HEK293T (cell line): ENCODE data around the gene CERS4.

Experiments
- CTCF ChIA-PET: fragments of 350-600 bp; formaldehyde crosslinking; extraction: SDS; loops from one replicate; lab custom pipeline; 2021; ENCODE audit warnings: antibody characterized with exemption, inconsistent platforms; lab: Yijun Ruan, JAX
- POLR2A ChIA-PET: fragments of 350-600 bp; formaldehyde crosslinking; extraction: SDS; loops from one replicate; lab custom pipeline; 2020; ENCODE audit warnings: antibody characterized with exemption, inconsistent platforms; lab: Yijun Ruan, JAX
- DNase-seq: peaks from one replicate; pipeline ENCODE4 v3.0.0; 2012; ENCODE audit warnings: mixed read lengths; ENCODE audit errors: extremely low spot score
- ARNT ChIP-seq: fragments of 450-650 bp; IDR thresholded peaks from 2 replicates; pipeline ENCODE4 v1.6.1; 2017; ENCODE audit warnings: mild to moderate bottlenecking
- BHLHE40 ChIP-seq: fragments of 450-650 bp; IDR thresholded peaks from 2 replicates; pipeline ENCODE4 v1.6.1; 2016; ENCODE audit warnings: mild to moderate bottlenecking, moderate library complexity, borderline replicate concordance
- CTBP1 ChIP-seq: fragments of 450-650 bp; IDR thresholded peaks from 2 replicates; pipeline ENCODE4 v1.6.1; 2016; ENCODE audit warnings: borderline replicate concordance
- ELF4 ChIP-seq: fragments of 450-650 bp; IDR thresholded peaks from 2 replicates; pipeline ENCODE4 v1.6.1; 2017; ENCODE audit warnings: antibody characterized with exemption
- FOXA1 ChIP-seq: fragments of 450-650 bp; IDR thresholded peaks from 2 replicates; pipeline ENCODE4 v1.6.1; 2016; ENCODE audit warnings: mild to moderate bottlenecking
- FOXK2 ChIP-seq: fragments of 450-650 bp; IDR thresholded peaks from 2 replicates; pipeline ENCODE4 v1.6.1; 2016; ENCODE audit warnings: mild to moderate bottlenecking
- FOXM1 ChIP-seq: fragments of 450-650 bp; IDR thresholded peaks from 2 replicates; pipeline ENCODE4 v1.6.1; 2017; ENCODE audit warnings: mild to moderate bottlenecking, borderline replicate concordance
- HDGF ChIP-seq: fragments of 450-650 bp; IDR thresholded peaks from 2 replicates; pipeline ENCODE4 v1.6.1; 2017; ENCODE audit warnings: antibody characterized with exemption, borderline replicate concordance
- L3MBTL2 ChIP-seq: fragments of 450-650 bp; conservative IDR thresholded peaks from 2 replicates; pipeline ENCODE4 v1.6.1; 2016; ENCODE audit warnings: mild to moderate bottlenecking
- LEF1 ChIP-seq: fragments of 450-650 bp; IDR thresholded peaks from 2 replicates; pipeline ENCODE4 v1.6.1; 2017; ENCODE audit warnings: mild to moderate bottlenecking, borderline replicate concordance
- NFRKB ChIP-seq: fragments of 450-650 bp; IDR thresholded peaks from 2 replicates; pipeline ENCODE4 v1.6.1; 2016; ENCODE audit warnings: mild to moderate bottlenecking, moderate library complexity
- PKNOX1 ChIP-seq: fragments of 450-650 bp; IDR thresholded peaks from 2 replicates; pipeline ENCODE4 v1.6.1; 2016
- SP1 ChIP-seq: fragments of 450-650 bp; IDR thresholded peaks from 2 replicates; pipeline ENCODE4 v1.6.1; 2017
- SUZ12 ChIP-seq: fragments of 450-650 bp; IDR thresholded peaks from 2 replicates; pipeline ENCODE4 v1.6.1; 2016; ENCODE audit warnings: mild to moderate bottlenecking
- TARDBP ChIP-seq: fragments of 450-650 bp; IDR thresholded peaks from 2 replicates; pipeline ENCODE4 v1.6.1; 2016
- ZNF384 ChIP-seq: fragments of 450-650 bp; IDR thresholded peaks from 2 replicates; pipeline ENCODE4 v1.6.1; 2016

The CERS4 gene

GRCh38 chr19:8308891-8309291, 99.7 kb downstream of the CERS4 start:
- POLR2A ChIA-PET: no interaction called here
- TF ChIP-seq FOXK2: no peak
- no peak for TF ChIP-seq ELF4
- no peak for TF ChIP-seq TARDBP
- no peak for TF ChIP-seq SP1
- no peak for TF ChIP-seq NFRKB
- no peak for TF ChIP-seq BHLHE40
- TF ChIP-seq CTBP1: no peak
- TF ChIP-seq FOXA1: no peak
- TF ChIP-seq PKNOX1: no peak
- TF ChIP-seq L3MBTL2: no peak
- CTCF ChIA-PET: no interaction called here
- DNase-seq: no peak

GRCh38 chr19:8310342-8311055, 101.3 kb downstream of the CERS4 start:
- POLR2A ChIA-PET: interaction anchor here (0.8 kb wide), 1 partner anchor 11 kb away, joined by 4 read pairs; the partner anchor contains the start of genes NDUFA7 and RPS28

GRCh38 chr19:8311461-8312260, 102.5 kb downstream of the CERS4 start:
- TF ChIP-seq SP1 (no peak), NFRKB (no peak), ZNF384 (no peak), BHLHE40 (no peak), L3MBTL2 (no peak), FOXA1 (no peak), TARDBP (no peak), PKNOX1 (no peak), LEF1 (no peak), CTBP1 (no peak), ELF4 (no peak), FOXM1 (no peak), ARNT (no peak), SUZ12 (no peak), FOXK2 (no peak), HDGF (no peak)
- ChIA-PET CTCF (no interaction called here), POLR2A (no interaction called here)
- no peak for DNase-seq

More at GRCh38 chr19:8310342-8311055, 101.3 kb downstream of the CERS4 start:
- CTCF ChIA-PET: no interaction called here
- TF ChIP-seq TARDBP: no peak
- no peak for TF ChIP-seq ZNF384
- no peak for TF ChIP-seq SUZ12
- TF ChIP-seq SP1: no peak
- TF ChIP-seq HDGF: no peak
- no peak for TF ChIP-seq L3MBTL2
- TF ChIP-seq BHLHE40: no peak
- no peak for TF ChIP-seq FOXM1
- TF ChIP-seq PKNOX1: no peak
- TF ChIP-seq NFRKB: no peak
- no peak for TF ChIP-seq FOXA1
- TF ChIP-seq LEF1: no peak
- TF ChIP-seq ELF4: no peak
- TF ChIP-seq ARNT: no peak
- no peak for TF ChIP-seq FOXK2
- TF ChIP-seq CTBP1: no peak
- no peak for DNase-seq
